Measurements from ENCODE around the gene CRYBG3.

GRCh38 chr3:97988784-97989568 lies 167.2 kb downstream of the CRYBG3 start:
- no peak for TF ChIP-seq CTCF (IDR thresholded peaks at IDR 0.05)
- TF ChIP-seq POLR2A (IDR thresholded peaks at IDR 0.05), result no peak

All from vagina (tissue), 2 donors.